WTC11 (cell line): Measurements from ENCODE around the gene MAMLD1.

Experiments
- FOXJ3 ChIP-seq: sonication (generic); formaldehyde crosslinking; IDR thresholded peaks from 2 replicates; pipeline ENCODE4 v1.9.0; 2021; ENCODE audit warnings: missing genetic modification reagents, mild to moderate bottlenecking, borderline replicate concordance
- IRF2 ChIP-seq: sonication (generic); formaldehyde crosslinking; IDR thresholded peaks from 2 replicates; pipeline ENCODE4 v1.8.0; 2022; ENCODE audit warnings: low read depth, missing genetic modification reagents, borderline replicate concordance
- NFYB ChIP-seq: sonication (generic); formaldehyde crosslinking; conservative IDR thresholded peaks from 2 replicates; pipeline ENCODE4 v1.8.0; 2022; ENCODE audit warnings: low read depth, missing genetic modification reagents
- ZNF232 ChIP-seq: sonication (generic); formaldehyde crosslinking; IDR thresholded peaks from 2 replicates; pipeline ENCODE4 v1.8.0; 2022; ENCODE audit warnings: mild to moderate bottlenecking, missing genetic modification reagents
- TF ChIP-seq, protein P1 (sequence below): fragments of 200-600 bp; IDR thresholded peaks from 2 replicates; pipeline ENCODE4 v1.8.0; 2022; ENCODE audit warnings: antibody characterized with exemption
- TF ChIP-seq, protein P2 (sequence below): sonication (generic); formaldehyde crosslinking; IDR thresholded peaks from 2 replicates; pipeline ENCODE4 v1.8.1; 2023; ENCODE audit warnings: mild to moderate bottlenecking, moderate library complexity, missing genetic modification reagents

DNA sequence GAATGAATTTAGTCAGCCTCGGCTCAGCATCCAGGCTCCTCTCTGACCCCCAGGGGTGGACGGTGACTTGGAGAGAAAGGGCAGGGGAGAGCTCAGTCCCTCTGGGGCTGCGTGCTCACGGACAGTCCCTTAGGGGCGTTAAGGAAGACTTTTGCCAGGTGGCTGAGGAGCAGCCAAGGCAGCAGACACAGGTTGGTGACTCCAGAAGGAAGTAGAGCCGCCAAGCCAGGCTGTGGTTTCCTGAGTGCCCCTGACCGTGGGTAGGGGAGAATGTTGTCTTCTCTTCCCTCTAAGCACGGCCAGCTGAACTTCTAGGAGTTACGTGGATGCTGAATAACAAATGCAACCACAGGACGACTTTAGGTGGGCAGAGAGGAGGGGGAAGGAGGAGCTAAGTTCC lies 114.3 kb downstream of the MAMLD1 start:
- TF ChIP-seq FOXJ3 (CRISPR knock-in tag): no peak
- TF ChIP-seq, protein P1, sequence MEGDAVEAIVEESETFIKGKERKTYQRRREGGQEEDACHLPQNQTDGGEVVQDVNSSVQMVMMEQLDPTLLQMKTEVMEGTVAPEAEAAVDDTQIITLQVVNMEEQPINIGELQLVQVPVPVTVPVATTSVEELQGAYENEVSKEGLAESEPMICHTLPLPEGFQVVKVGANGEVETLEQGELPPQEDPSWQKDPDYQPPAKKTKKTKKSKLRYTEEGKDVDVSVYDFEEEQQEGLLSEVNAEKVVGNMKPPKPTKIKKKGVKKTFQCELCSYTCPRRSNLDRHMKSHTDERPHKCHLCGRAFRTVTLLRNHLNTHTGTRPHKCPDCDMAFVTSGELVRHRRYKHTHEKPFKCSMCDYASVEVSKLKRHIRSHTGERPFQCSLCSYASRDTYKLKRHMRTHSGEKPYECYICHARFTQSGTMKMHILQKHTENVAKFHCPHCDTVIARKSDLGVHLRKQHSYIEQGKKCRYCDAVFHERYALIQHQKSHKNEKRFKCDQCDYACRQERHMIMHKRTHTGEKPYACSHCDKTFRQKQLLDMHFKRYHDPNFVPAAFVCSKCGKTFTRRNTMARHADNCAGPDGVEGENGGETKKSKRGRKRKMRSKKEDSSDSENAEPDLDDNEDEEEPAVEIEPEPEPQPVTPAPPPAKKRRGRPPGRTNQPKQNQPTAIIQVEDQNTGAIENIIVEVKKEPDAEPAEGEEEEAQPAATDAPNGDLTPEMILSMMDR: no peak
- TF ChIP-seq, protein P2, sequence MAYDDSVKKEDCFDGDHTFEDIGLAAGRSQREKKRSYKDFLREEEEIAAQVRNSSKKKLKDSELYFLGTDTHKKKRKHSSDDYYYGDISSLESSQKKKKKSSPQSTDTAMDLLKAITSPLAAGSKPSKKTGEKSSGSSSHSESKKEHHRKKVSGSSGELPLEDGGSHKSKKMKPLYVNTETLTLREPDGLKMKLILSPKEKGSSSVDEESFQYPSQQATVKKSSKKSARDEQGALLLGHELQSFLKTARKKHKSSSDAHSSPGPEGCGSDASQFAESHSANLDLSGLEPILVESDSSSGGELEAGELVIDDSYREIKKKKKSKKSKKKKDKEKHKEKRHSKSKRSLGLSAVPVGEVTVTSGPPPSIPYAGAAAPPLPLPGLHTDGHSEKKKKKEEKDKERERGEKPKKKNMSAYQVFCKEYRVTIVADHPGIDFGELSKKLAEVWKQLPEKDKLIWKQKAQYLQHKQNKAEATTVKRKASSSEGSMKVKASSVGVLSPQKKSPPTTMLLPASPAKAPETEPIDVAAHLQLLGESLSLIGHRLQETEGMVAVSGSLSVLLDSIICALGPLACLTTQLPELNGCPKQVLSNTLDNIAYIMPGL (CRISPR knock-in tag): no peak
- TF ChIP-seq IRF2 (CRISPR knock-in tag): no peak
- TF ChIP-seq ZNF232 (CRISPR knock-in tag): no peak
- no peak for TF ChIP-seq NFYB
